ENCODE measurements around the gene MADD.

- TF ChIP-seq CTCF (conservative IDR thresholded peaks at IDR 0.05; ENCODE audit: low read depth, low read length) (no peak), EZH2 (IDR thresholded peaks at IDR 0.05; ENCODE audit: borderline replicate concordance, low read depth, low read length, poor library complexity, severe bottlenecking) (no peak)
These were observed 105.7 kb downstream of the MADD start for GRCh38 chr11:47375546-47376085.

All from A673 (cell line).